ENCODE measurements around the gene ROBO2.

- TF ChIP-seq POLR2A (IDR thresholded peaks at IDR 0.05; ENCODE audit: low read depth, low read length): no peak
- no peak for TF ChIP-seq POLR2AphosphoS5 (IDR thresholded peaks at IDR 0.05; ENCODE audit: low read depth, low read length)
- TF ChIP-seq TAF1 (IDR thresholded peaks at IDR 0.05; ENCODE audit: borderline replicate concordance, low read depth, low read length): no peak
These were observed 315.1 kb downstream of the ROBO2 start for GRCh38 chr3:77354958-77355357.

Data from GM12892 (cell line).